GM21360 (cell line): ENCODE measurements around the gene DECR2.
"Not testable (repeated sequence)": the region's sequence is repeated elsewhere in the genome, so short reads cannot be mapped to it uniquely, and the experiment has no call there.

Experiments used
- ATAC-seq: cut with Tn5 transposase; IDR thresholded peaks from one replicate; pipeline ENCODE4 v1.9.1; 2021; ENCODE audit warnings: mild to moderate bottlenecking, moderate library complexity; ENCODE audit not compliant: unreplicated experiment

DECR2 gene, protein sequence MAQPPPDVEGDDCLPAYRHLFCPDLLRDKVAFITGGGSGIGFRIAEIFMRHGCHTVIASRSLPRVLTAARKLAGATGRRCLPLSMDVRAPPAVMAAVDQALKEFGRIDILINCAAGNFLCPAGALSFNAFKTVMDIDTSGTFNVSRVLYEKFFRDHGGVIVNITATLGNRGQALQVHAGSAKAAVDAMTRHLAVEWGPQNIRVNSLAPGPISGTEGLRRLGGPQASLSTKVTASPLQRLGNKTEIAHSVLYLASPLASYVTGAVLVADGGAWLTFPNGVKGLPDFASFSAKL

DNA sequence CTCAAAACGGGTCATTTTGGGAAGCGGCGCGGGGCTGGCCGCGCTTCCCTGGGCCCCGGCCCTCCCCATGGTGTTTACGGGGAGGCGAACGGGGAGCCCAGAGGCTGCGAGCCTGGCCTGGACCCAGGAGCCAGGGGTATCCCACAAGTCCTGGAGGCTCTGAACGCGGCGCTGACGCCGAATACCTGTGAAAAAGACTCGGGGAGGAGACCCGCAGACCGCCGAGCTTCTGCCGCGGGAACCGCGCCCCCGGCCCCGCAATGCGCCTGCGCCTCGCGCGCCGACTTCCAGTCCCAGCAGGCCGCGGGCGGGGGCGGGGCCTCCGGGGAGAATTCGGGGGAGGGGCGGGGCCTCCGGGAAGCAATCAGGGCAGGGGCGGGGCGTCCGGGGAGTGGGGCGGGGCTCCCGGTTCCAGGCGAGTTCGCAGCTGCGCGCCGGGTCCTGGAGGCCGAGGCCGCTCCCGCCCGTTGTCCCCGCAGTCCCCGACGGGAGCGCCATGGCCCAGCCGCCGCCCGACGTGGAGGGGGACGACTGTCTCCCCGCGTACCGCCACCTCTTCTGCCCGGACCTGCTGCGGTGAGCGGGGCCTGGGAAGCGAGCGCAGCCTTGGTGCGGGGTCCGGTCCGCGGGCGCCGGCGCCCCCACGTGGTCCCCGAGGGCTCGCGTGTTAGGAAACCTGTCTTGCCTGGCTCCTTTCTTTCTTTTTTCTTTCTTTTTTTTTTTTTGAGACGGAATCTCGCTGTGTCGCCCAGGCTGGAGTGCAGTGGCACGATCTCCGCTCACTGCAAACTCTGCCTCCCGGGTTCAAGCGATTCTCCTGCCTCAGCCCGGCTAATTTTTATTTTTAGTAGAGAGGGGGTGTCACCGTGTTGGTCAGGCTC, at the start of gene DECR2:
Gene DECR2, plus strand, starts transcription at position 418 of the 881 bp plus-strand sequence. Its CDS starts 79 bp downstream, at position 497.
- ATAC-seq = peak; percentile 49

DNA sequence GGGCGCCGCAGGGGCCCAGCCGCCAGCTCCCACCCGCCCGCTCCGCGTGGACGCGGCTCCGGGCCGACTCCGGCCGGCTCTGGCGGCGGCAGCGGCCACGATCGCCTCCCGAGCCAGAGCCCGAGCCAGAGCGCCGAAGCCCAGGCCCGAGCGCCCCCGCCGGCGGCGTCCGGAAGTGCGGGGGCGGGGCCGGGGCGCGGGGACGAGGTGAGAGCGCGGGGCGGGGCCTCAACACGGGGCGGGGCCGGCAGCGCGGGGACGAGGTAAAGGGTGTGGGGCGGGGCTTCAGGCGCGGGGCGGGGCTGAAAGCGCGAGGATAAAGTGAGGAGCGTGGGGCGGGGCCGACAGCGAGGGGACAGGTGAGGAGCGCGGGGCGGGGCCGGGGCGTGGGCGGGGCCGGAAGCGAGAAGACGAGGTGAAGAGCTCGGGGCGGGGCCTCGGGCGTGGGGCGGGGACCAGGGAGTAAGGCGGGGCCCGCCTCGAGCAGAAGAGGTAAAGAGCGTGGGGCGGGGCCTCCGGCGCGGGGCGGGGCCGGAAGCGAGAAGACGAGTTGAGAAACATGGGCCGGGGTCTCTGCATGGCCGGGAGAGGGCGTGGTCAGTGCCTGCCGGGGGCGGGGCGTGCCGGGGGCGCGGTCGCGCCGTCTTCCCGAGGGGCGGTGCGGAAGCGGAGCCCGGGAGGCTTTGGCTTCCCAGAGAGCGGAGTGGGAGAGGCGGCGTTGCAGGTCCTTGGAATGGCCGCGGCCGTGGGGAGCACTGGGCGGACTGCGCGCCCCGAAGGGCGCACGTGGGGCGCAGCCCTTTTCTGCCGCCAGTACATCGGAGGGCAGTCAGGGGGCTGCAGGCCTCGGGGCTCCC, 48.9 kb upstream of the DECR2 start, which contains the start of gene AXIN1:
Gene AXIN1, minus strand, starts transcription at position 177 of the 857 bp plus-strand sequence. CDS start 5,698 bp downstream, outside the sequence.
- ATAC-seq = peak; percentile 69

GRCh38 chr16:353404-354290, 48.0 kb upstream of the DECR2 start:
- ATAC-seq = no peak

DNA sequence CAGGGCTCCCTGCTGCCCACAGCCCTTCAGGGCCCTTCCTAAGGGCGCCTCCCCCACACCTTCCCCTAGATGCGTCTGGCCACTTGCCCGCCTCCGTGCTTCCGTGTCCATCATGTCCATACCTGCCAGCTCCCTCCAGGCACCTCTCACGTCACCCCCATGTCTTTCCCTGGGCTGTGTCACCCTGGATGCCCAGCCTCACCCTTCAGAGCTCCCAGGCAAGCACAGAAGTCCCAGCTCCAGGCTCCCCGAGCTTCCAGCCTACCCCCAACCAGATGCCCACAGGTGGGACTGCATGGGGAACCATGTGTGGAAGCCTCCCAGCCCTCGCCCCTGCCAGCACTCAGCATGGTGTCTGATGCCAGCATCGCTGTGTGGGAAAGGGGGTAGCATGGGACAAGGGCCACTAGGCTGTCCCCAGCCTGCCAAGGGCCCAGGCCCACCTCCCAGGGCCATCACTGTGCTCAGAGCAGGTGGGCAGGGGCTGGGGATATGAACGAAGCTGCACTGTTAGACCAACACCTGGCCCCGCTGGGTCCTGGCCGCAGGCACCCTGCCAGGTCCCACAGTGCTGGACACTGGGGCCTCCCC, 47.3 kb upstream of the DECR2 start:
- no peak for ATAC-seq

GRCh38 chr16:354971-355461, 46.7 kb upstream of the DECR2 start:
- no peak for ATAC-seq

DNA sequence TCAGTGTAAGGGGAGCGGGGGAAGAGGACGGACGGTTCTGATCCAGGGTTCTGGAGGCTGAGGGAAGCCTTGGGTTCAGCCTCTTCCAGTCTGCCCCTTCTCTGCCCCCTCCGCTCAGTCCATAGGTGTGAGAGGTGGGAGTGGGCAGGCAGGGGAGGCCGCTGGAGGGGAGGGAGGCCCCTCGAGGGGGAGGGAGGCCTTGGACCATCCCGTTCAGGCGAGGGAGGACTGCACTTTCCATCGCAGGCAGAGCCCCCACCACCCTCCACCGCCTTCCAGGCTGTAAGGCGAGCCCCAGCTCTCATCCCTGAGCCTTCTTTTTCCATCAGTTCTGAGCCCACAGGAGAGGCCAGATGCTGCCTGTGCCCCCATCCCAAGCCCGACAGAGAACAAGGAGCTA, 44.9 kb upstream of the DECR2 start:
- ATAC-seq = no peak

- ATAC-seq = no peak
Observed at GRCh38 chr16:359067-359763, 42.5 kb upstream of the DECR2 start.

DNA sequence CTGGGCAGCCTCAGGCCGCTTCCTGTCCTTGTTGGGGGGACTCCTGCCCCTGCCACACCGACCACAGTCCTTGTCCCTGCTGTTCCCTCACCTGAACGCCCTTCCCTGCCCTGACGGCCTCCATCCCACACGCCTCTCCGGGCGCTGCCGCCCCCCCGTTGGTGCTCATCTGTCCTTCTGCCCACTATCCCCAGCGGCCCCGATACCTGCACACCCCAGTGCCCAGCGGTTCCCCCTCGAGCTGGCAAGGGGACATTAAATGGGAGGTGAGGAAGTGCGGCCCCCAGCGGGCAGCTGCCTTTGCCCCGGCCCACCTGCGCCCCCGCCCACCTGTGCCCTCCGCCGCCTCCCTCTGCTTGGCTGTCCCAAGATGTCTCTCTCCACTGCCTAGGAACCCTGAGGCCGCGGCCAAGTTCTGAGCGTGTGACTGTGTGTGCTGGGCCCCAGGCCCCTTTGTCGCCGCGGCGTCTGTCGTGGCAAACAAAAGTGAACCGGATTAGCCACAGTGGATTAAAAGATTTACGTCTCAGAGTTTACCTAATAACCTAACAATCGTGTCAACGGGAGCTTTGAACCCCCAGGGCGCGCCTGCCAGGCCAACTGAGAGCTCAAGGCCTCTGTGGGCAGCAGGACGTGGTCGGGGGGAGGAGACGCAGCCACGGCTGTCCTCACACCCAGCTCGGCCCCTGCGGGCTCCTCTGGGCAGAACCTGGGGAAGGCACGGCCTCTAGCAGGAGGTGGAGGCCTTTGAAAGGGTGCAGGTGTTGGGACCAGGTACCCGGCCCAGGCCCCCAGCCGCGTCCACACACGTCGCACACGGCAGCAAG, 41.6 kb upstream of the DECR2 start:
- ATAC-seq = no peak

- ATAC-seq = no peak
Observed at GRCh38 chr16:360698-361336, 40.9 kb upstream of the DECR2 start.

- no peak for ATAC-seq
Observed at GRCh38 chr16:361341-361871, 40.3 kb upstream of the DECR2 start.

GRCh38 chr16:361872-362701, 39.6 kb upstream of the DECR2 start:
- no peak for ATAC-seq

GRCh38 chr16:362702-362999, 39.0 kb upstream of the DECR2 start:
- not testable (repeated sequence) for ATAC-seq

DNA sequence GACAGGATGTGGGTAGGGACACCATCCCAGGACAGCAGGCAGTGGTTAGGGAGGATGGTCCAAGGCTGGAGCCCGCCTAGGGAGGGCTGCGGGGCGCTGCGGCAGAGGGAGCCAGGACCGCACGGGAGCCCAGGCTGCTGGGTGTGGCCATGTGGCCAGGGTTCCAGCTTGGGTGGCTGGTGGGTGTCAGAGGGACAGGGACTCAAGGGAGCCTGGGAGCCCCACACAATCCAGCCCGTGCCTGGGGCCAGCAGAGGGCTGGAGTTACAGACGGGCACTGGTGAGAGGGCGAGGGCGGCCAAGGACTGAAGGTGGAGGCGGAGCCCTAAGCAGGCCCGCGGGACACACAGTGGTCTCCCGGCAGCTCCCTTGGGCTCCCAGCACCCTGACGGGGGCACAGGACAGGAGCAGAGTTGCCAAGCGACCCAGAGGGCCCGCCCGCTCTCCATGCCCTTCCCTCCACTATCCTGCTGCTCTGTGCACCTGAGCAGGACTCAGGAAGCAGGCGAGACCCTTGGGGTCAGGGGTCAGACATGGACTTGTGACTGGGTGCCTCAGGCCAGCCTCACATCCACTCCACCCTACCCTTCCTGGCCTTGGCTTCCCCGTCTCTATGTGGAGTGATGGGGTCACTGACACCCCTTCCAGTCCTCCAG, 38.4 kb upstream of the DECR2 start:
- no peak for ATAC-seq

DNA sequence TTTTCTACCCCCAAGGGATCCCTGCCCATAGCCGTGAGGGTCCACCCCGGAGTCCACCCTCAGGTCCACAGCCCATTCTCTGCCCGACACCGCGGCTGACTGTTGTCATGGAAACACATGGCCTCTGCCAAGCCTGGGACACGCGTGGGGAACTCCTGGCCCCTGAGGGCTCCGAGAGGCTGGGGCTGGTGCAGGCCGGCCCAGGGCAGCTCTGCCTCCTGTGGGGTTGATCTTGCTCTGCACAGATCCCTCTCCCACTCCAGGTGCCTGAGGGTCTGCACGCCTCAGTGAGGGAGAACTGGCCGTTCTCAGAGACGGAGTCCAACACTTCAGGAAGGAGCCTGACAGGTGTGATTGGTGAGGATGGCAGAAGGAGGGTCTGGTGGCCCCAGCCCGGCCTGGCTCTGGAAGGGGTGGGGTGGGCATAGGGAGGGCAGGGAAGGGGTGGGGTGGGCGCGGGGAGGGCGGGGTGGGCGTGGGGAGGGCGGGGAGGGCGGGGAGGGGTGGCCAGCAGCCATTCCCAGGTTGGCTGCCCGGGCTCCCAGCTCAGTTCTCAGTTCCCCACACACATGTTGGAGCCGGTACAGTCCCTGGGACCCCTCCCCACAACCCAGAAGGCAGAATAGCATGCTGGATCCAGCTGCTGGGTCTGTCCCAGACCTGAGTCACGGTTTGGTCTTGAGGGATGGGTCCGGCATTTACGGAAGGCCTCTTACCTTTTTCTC, 37.8 kb upstream of the DECR2 start:
- no peak for ATAC-seq
